GM23338 (cell line): ENCODE results near the gene BAAT. TPM values are rescaled to one million over a fixed set of nuclear protein-coding genes. Genes with fewer than 3 reads are reported as not detected.
A peak's percentile ranks its signal among the peaks of the same experiment; 100 is the strongest.
"Not testable (repeated sequence)": the region's sequence is repeated elsewhere in the genome, so short reads cannot be mapped to it uniquely, and the experiment has no call there.

Experiments
- ATAC-seq: fragments of 200-7000 bp; cut with Tn5 transposase; 3 replicates; pipeline ENCODE4 v1.9.1; 2020
- DNase-seq: peaks from one replicate; pipeline ENCODE4 v3.0.0-alpha.2; 2015; ENCODE audit warnings: low spot score
- H2AFZ ChIP-seq: fragments of 200-600 bp; sonication (generic); 2 replicates; pipeline ENCODE4 v1.8.0; 2016; ENCODE audit warnings: antibody characterized with exemption, mild to moderate bottlenecking, moderate library complexity
- H3F3A ChIP-seq: fragments of 200-600 bp; sonication (generic); replicated peaks from 2 replicates; pipeline ENCODE4 v1.8.0; 2017; ENCODE audit warnings: antibody characterized with exemption, mixed run types, low read depth
- H3K27ac ChIP-seq: fragments of 200-600 bp; sonication (generic); 2 replicates; pipeline ENCODE4 v1.6.1; 2016; ENCODE audit warnings: low read depth
- H3K27me3 ChIP-seq: fragments of 200-600 bp; sonication (generic); 2 replicates; pipeline ENCODE4 v1.8.0; 2016; ENCODE audit warnings: mild to moderate bottlenecking, mixed run types, moderate library complexity; ENCODE audit not compliant: insufficient read depth
- H3K36me3 ChIP-seq: fragments of 200-600 bp; sonication (generic); 2 replicates; pipeline ENCODE4 v1.8.0; 2016; ENCODE audit warnings: mild to moderate bottlenecking; ENCODE audit not compliant: insufficient read depth
- H3K4me1 ChIP-seq: fragments of 200-600 bp; sonication (generic); 2 replicates; pipeline ENCODE4 v1.8.0; 2016; ENCODE audit warnings: mild to moderate bottlenecking, moderate library complexity; ENCODE audit not compliant: insufficient read depth
- H3K4me2 ChIP-seq: fragments of 200-600 bp; sonication (generic); 2 replicates; pipeline ENCODE4 v1.7.1; 2017; ENCODE audit warnings: mixed run types
- H3K4me3 ChIP-seq: fragments of 200-600 bp; sonication (generic); 2 replicates; pipeline ENCODE4 v1.6.1; 2016; ENCODE audit warnings: mixed run types
- H3K79me2 ChIP-seq: fragments of 200-600 bp; sonication (generic); replicated peaks from 2 replicates; pipeline ENCODE4 v1.8.0; 2017; ENCODE audit warnings: mild to moderate bottlenecking; ENCODE audit not compliant: insufficient read depth
- H3K9me2 ChIP-seq: fragments of 200-600 bp; sonication (generic); 2 replicates; pipeline ENCODE4 v1.8.0; 2017; ENCODE audit not compliant: insufficient read depth
- H4K20me1 ChIP-seq: fragments of 200-600 bp; sonication (generic); replicated peaks from 2 replicates; pipeline ENCODE4 v1.8.0; 2017; ENCODE audit warnings: mild to moderate bottlenecking; ENCODE audit not compliant: insufficient read depth
- H3K27ac Mint-ChIP-seq: 2 replicates; pipeline ENCODE4 v1.8.0; 2020; ENCODE audit warnings: inconsistent platforms, mild to moderate bottlenecking, moderate library complexity, mixed read lengths
- H3K27me3 Mint-ChIP-seq: 3 replicates; pipeline ENCODE4 v1.8.0; 2022; ENCODE audit warnings: low read depth, mild to moderate bottlenecking, moderate library complexity, mixed read lengths, inconsistent platforms; ENCODE audit not compliant: insufficient read depth, poor library complexity
- H3K36me3 Mint-ChIP-seq: 3 replicates; pipeline ENCODE4 v1.8.0; 2021; ENCODE audit warnings: low read depth, mild to moderate bottlenecking, inconsistent platforms, moderate library complexity, mixed read lengths
- H3K4me1 Mint-ChIP-seq: 3 replicates; pipeline ENCODE4 v1.8.0; 2020; ENCODE audit warnings: mild to moderate bottlenecking, inconsistent platforms, mixed read lengths
- H3K4me3 Mint-ChIP-seq: 3 replicates; pipeline ENCODE4 v1.8.0; 2021; ENCODE audit warnings: moderate library complexity, mild to moderate bottlenecking, inconsistent platforms, mixed read lengths
- H3K9me3 Mint-ChIP-seq: 3 replicates; pipeline ENCODE4 v1.8.0; 2020; ENCODE audit warnings: moderate library complexity, mild to moderate bottlenecking, inconsistent platforms, mixed read lengths
- CREB1 ChIP-seq: fragments of 250-450 bp; sonication (Bioruptor Pico); IDR thresholded peaks from 2 replicates; pipeline ENCODE4 v1.5.0; 2020; ENCODE audit warnings: low read depth, mild to moderate bottlenecking, moderate library complexity
- ETS1 ChIP-seq: IDR thresholded peaks from 2 replicates; pipeline ENCODE4 v1.6.1; 2016; ENCODE audit warnings: antibody characterized with exemption
- EZH2 ChIP-seq: fragments of 200-600 bp; sonication (generic); IDR thresholded peaks from one replicate; pipeline ENCODE4 v1.8.0; 2017; ENCODE audit warnings: antibody characterized with exemption, mild to moderate bottlenecking, low read depth; ENCODE audit not compliant: unreplicated experiment
- JUNB ChIP-seq: IDR thresholded peaks from one replicate; pipeline ENCODE4 v1.6.1; 2016; ENCODE audit warnings: antibody characterized with exemption; ENCODE audit not compliant: unreplicated experiment
- NANOG ChIP-seq: IDR thresholded peaks from 2 replicates; pipeline ENCODE4 v1.6.1; 2016; ENCODE audit warnings: antibody characterized with exemption, borderline replicate concordance
- POLR2AphosphoS5 ChIP-seq: IDR thresholded peaks from 2 replicates; pipeline ENCODE4 v1.6.1; 2016; ENCODE audit warnings: antibody characterized with exemption, low read depth
- REST ChIP-seq: IDR thresholded peaks from one replicate; pipeline ENCODE4 v1.6.1; 2018; ENCODE audit warnings: antibody characterized with exemption; ENCODE audit not compliant: unreplicated experiment
- STAT1 ChIP-seq: IDR thresholded peaks from one replicate; pipeline ENCODE4 v1.6.1; 2016; ENCODE audit warnings: antibody characterized with exemption; ENCODE audit not compliant: unreplicated experiment
- ZNF114 ChIP-seq: fragments of 250-450 bp; sonication (Bioruptor Pico); IDR thresholded peaks from 2 replicates; pipeline ENCODE4 v1.5.0; 2020; ENCODE audit warnings: mild to moderate bottlenecking, moderate library complexity
- ZNF331 ChIP-seq: fragments of 250-450 bp; sonication (Bioruptor Pico); IDR thresholded peaks from 2 replicates; pipeline ENCODE4 v1.5.0; 2020; ENCODE audit warnings: low read depth, mild to moderate bottlenecking, moderate library complexity
- long read RNA-seq: library from polyadenylated mRNA; unstranded; transcript quantifications from one replicate; pipeline ENCODE4 v2.0.0, GENCODE V29; 2020; ENCODE audit not compliant: unreplicated experiment
- polyA plus RNA-seq: library from polyadenylated mRNA; unstranded; fragments of >200 nt; fragmentation: Nextera tagmentation; extraction: Ambion mirVana; gene quantifications from 2 replicates; pipeline ENCODE4 v1.2.1, GENCODE V29; 2016
- total RNA-seq: library from RNA; depleted of rRNA; stranded (reverse); fragments of >200 nt; shearing (Covaris generic); gene quantifications from 2 replicates; pipeline ENCODE4 v1.2.3, GENCODE V29; 2014; rRNA removed
- TF ChIP-seq, protein P1 (sequence below), 2 experiments: fragments of 200-600 bp in 1 of 2; sonication (generic) in 1 of 2; conservative IDR thresholded peaks; 2 replicates each; pipeline versions ENCODE4 v1.5.1 to v1.6.1; 2016 to 2017; ENCODE audit warnings: antibody characterized with exemption in 2 of 2, low read depth in 2 of 2, mild to moderate bottlenecking in 2 of 2, moderate library complexity in 1 of 2

The BAAT gene
- total RNA-seq (0.14 and 0.58 TPM in 2 replicates), polyA plus RNA-seq (0.08 and 0.12 TPM in 2 replicates)
- long read RNA-seq, result 0 reads

- Mint-ChIP-seq H3K36me3 (peaks cover 49% of the 10 kb centered on the region), H3K27ac (peak within 1 kb of the TSS; percentile 22; the same call in 1 of the 2 replicates), H3K9me3 (peaks cover 21% of the 10 kb centered on the region), H3K4me1 (peaks cover 18% of the 10 kb centered on the region; the same call in 2 of the 3 replicates)
- not testable (repeated sequence) for H2AFZ ChIP-seq, H3K27me3 Mint-ChIP-seq, H3F3A ChIP-seq, H3K27me3 ChIP-seq, H3K4me1 ChIP-seq, H3K27ac ChIP-seq, H3K79me2 ChIP-seq, ATAC-seq, H4K20me1 ChIP-seq, H3K4me3 Mint-ChIP-seq, H3K9me2 ChIP-seq
- DNase-seq, result peak; percentile 15
- peak within 1 kb of the TSS; percentile 22 for H3K4me2 ChIP-seq
- 0 out of 2 replicates have a peak, but pooled peaks have one; percentile 6 for TF ChIP-seq ZNF331 (CRISPR knock-in tag)
- H3K4me3 ChIP-seq, result 0 out of 2 replicates have a peak within 1 kb of the TSS, but pooled peaks have one; percentile 1
- H3K36me3 ChIP-seq, result peaks cover 24% of the 10 kb centered on the region
Measured at GRCh38 chr9:101384873-101385536, at the start of gene BAAT. Gene BAAT, minus strand, starts transcription at chr9:101385006. Its CDS starts 13,602 bp downstream, at chr9:101371404.

DNA sequence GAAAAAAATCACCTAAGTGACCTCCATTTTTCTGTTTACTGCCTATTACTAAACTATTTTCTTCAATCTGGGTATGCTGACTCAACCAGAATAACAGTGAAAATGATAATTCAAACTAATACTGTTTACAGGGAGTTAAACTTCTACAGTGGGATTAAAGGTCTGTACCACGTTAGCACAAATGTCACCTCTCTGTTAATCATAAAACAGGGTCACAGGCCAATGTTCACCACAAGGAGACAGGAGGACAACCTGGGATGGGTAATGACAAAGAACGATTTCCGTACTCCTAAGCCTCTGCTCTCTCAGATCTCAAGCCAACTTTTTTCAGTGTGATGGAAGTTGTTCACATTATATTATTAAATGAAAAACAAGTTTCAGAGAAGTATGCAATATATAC lies 48.4 kb upstream of the BAAT start:
- Histone ChIP-seq H3F3A (no peaks in the 10 kb centered on the region), H3K79me2 (no peaks in the 10 kb centered on the region), H3K4me1 (no peaks in the 10 kb centered on the region), H3K27ac (no peak overlapping the region), H3K4me2 (no peak overlapping the region), H4K20me1 (no peaks in the 10 kb centered on the region), H3K36me3 (no peaks in the 10 kb centered on the region), H3K4me3 (no peak overlapping the region), H3K27me3 (no peaks in the 10 kb centered on the region), H3K9me2 (peaks cover 5% of the 10 kb centered on the region), H2AFZ (no peak overlapping the region)
- Mint-ChIP-seq H3K27me3 (peaks cover 3% of the 10 kb centered on the region), H3K27ac (no peak overlapping the region), H3K4me3 (no peak overlapping the region), H3K9me3 (no peaks in the 10 kb centered on the region), H3K4me1 (no peaks in the 10 kb centered on the region), H3K36me3 (no peaks in the 10 kb centered on the region)
- ATAC-seq (no peak), DNase-seq (no peak)
- TF ChIP-seq EZH2 (no peak), REST (no peak), POLR2AphosphoS5 (no peak), ZNF331 (CRISPR knock-in tag) (no peak), STAT1 (no peak), ZNF114 (CRISPR knock-in tag) (no peak), CREB1 (CRISPR knock-in tag) (no peak), JUNB (no peak), NANOG (no peak), ETS1 (no peak)
- TF ChIP-seq, protein P1, sequence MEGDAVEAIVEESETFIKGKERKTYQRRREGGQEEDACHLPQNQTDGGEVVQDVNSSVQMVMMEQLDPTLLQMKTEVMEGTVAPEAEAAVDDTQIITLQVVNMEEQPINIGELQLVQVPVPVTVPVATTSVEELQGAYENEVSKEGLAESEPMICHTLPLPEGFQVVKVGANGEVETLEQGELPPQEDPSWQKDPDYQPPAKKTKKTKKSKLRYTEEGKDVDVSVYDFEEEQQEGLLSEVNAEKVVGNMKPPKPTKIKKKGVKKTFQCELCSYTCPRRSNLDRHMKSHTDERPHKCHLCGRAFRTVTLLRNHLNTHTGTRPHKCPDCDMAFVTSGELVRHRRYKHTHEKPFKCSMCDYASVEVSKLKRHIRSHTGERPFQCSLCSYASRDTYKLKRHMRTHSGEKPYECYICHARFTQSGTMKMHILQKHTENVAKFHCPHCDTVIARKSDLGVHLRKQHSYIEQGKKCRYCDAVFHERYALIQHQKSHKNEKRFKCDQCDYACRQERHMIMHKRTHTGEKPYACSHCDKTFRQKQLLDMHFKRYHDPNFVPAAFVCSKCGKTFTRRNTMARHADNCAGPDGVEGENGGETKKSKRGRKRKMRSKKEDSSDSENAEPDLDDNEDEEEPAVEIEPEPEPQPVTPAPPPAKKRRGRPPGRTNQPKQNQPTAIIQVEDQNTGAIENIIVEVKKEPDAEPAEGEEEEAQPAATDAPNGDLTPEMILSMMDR (conservative IDR thresholded peaks at IDR 0.05; ENCODE audit: low read depth in 2 of 2), result no peak
